Camera-type eye (tissue), 1 donor: Measurements from ENCODE around the gene ARHGEF19. TPM values are rescaled to one million over a fixed set of nuclear protein-coding genes. Genes with fewer than 3 reads are reported as not detected.

ENCODE experiments used
- total RNA-seq: library from RNA; depleted of rRNA; stranded (reverse); fragments of >200 nt; gene quantifications from one replicate; pipeline ENCODE4 v1.2.3, GENCODE V29; 2014

The ARHGEF19 gene
- 12.5 TPM for total RNA-seq

GRCh38 chr1:16212251-16212961 lies at the start of gene ARHGEF19:
Gene ARHGEF19, minus strand, starts transcription at chr1:16212652. Its CDS starts 3,598 bp downstream, at chr1:16209054.

GRCh38 chr1:16236511-16237342 lies 24.3 kb upstream of the ARHGEF19 start, which contains the start of gene CPLANE2:
Gene CPLANE2, minus strand, starts transcription at chr1:16237183. Its CDS starts 441 bp downstream, at chr1:16236742.

DNA sequence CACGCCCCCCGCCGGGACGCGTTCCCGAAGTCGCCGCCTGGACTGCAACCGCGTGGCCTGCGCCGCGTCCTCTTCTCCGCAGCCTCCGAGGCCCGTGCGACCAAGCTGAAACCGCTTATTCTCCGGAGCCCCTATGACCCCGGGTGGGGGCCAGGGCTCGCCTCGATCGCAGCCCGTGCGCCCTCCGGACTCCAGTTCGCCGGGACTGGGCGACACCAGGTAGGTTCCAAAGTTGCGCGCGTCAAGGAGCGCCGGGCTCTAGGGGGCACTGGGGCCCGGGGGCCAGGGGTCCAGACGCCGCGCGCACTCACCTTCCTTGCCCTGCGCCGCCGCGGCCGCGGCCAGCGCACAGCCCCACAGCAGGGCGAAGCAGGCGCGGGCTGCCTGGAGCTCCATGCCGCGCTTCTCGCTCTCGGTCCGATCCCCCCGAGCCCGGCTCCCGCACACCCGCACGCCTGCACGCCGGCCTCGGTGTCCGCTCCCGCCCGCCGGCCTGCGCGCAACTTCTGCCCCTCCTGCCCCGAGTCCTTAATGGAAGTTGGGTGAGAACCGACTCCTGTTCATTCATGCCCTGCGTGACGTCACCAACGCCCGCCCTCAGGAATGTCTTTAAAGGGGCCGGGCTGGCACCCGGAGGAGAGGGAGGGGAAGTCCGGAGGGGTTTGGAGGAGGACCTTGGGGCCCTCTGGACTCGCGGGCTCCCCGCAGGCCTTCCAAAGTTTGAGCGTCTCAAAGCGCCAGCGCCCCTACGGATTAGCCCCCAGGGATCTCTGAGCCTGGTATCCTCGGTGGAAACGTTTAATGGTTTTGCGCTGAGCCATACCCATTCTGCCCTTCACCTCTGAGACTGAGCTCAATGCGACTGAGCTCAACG lies 56.7 kb downstream of the ARHGEF19 start, which contains the start of gene EPHA2:
TSS of gene EPHA2 (minus strand) at position 533 of the 874 bp plus-strand sequence. CDS start at position 396, 137 bp downstream.

Other genes with a start within 250 kb of the ARHGEF19 start
- 31.4 TPM for gene ZBTB17, start 236.6 kb downstream of the ARHGEF19 start, total RNA-seq
- gene SRARP, start 208.4 kb downstream of the ARHGEF19 start, total RNA-seq: not detected
- 5.3 TPM for gene HSPB7, start 194.6 kb downstream of the ARHGEF19 start, total RNA-seq
- 0.33 TPM for gene CLCNKA, start 190.6 kb downstream of the ARHGEF19 start, total RNA-seq
- 0.55 TPM for gene CLCNKB, start 168.9 kb downstream of the ARHGEF19 start, total RNA-seq
- 4.0 TPM for gene FAM131C, start 139.0 kb downstream of the ARHGEF19 start, total RNA-seq
- gene EPHA2, start 56.6 kb downstream of the ARHGEF19 start, total RNA-seq: 84.2 TPM
- gene CPLANE2, start 24.5 kb upstream of the ARHGEF19 start, total RNA-seq: 8.9 TPM
- 35.8 TPM for gene FBXO42, start 139.8 kb upstream of the ARHGEF19 start, total RNA-seq
- gene SZRD1, start 154.6 kb upstream of the ARHGEF19 start, total RNA-seq: 32.4 TPM
- not detected for gene SPATA21, start 224.8 kb upstream of the ARHGEF19 start, total RNA-seq
- 48.2 TPM for gene NECAP2, start 228.1 kb upstream of the ARHGEF19 start, total RNA-seq